NCI-H1930 (cell line): ENCODE measurements around the gene TMEM204.

Source experiments
- DNase-seq, 2 experiments: peaks; one replicate each; lab custom pipeline; 2025; lab: John Stamatoyannopoulos, UW

Gene TMEM204

DNA sequence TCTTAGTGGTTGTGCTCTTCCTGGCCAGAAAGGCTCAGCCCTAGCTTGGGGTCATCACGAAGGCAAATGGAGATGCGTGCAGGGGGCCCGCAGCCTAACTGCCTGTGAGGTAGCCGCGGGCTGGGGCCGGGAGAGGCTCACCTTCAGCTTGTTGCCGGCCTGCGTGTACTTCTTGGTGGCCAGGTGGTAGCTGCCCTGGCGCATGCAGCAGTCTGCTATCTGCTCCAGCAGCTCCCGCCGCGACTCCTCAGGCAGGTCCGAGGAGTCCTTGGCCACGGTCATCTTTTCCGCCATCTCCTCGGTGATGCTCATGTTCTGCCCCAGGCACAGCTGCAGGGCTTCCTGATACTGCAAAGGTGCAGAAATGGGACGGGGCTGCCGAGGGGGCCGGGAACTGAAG is 13.0 kb upstream of the TMEM204 start:
- no peak for DNase-seq

DNA sequence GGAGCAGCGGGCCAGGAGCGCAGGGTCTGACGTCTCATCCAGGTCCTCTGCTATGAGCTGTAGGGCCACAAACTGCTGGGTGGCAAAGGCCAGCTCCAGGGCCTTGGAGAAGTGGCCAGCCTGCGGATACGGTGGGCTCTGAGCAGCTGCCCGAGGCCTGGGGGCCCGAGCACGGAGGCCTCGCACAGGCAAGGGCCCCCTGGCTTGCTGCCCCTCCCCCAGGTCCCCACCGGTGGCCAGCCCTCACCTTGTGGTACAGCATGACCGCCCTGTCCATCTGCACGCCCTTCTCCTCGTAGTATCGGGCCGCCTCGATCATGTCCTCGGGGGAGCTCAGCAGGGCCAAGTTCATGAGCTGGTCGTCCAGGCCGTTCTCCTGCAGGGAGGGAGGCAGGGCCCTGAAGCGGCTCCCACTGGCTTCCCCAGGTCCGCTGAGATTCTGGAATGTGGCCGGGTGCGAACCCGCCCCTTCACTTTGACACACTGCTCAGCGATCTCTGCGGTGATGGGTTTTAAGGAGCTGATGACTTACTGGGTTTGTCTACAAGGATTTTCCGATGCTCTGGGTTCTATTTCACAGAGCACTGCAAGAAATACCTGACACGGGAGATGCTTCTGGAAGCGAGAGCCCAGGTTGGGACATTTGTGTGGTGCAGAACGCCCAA is 9.8 kb upstream of the TMEM204 start:
- DNase-seq = no peak

DNA sequence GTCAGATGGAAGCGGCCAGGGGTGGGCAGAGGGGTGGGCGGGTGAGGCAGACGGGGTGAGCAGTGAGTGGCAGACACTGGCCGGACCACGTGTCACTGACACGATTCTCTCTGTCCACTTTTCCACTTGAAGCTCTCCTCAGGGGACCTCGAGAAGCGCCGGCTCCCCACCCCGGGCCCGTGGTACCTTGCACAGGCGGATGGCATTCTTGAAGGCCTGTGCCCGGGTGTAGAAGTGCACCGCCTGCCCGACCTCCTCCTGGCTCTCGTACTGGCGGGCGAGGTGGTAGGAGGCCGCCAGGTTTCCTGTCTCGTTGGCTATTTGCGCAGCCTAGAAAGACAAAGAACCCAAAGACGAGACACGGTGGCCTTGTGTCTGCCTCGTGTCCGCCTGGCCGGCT is 9.1 kb upstream of the TMEM204 start:
- no peak for DNase-seq

DNA sequence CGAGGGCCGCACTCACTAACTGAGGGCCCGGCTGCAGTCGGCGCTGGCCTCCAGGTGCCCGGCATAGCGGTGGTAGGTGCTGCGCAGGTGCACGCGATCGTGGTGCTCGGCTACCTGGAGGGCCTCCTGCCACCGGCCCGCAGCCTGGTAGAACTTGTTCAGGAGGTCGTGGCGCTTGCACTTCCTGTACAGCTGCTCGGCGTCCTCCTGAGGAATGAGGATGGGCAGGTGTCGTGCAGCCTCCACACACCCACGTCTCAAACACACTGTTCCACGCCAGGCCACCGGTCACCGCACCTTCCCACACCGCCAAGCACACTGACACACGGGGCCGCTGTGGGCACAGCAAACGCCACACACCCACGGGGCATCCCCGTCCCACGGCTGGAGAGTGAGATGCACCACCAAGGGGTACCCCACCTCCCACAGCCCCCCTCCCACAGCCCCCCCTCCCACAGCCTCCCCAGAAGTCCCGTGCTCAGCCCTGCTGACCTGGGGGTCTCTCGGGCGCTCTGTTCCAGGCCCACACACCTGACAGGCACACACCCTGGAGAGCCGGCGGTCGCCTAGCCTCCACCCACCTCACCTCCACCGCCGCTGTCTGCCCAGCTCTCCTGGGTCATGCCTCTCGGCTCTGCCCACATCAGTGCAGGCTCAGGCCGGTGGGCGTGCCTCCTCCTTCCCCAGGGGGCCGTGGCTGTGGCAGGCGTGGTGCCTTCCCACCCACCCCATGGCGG is 7.4 kb upstream of the TMEM204 start:
- no peak for DNase-seq

DNA sequence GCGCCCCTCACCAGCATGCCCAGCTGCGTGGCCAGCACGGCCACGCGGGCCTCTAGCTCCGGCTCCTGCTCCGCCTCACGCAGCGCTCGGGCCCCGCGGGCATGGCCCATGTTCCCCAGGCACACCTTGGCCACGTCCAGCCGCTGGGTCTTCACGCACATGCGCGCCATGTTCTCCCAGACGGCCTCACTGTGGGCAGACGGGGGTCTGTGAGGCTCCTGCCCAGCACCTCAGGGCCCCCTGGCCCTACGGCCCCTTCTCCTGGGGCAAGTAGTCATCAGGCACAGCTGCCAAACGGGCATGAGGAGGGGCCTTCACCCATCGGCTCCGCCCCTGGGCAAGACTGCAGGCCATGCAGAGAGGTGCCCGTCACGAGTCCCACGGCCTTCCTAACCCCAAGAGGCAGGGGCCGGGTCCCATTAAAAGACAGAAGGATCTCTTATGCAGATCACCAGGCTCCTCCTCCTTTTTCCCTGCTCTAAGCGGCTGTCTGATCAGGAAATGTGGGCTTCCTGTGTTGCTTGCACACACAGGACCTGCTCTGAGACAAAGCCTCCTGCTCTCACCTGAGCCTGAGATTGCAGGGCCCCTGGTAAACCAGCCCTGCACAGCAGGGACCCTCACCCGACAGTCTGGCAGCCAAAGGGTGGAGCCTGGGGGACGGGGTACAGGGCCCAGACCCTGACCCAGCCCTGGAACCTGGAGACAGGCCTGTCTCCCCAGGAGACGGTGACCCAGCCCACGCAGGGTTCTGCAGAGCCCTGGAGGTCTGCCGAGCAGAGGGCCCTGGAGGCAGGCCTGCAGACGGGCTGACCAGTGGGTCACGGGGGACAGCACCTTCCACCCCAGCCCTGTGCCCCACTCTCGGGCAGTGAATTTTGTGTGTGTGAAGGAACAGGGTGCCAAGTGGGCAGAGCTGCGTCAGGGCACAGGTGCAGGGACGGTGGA is 6.6 kb upstream of the TMEM204 start:
- no peak for DNase-seq

DNA sequence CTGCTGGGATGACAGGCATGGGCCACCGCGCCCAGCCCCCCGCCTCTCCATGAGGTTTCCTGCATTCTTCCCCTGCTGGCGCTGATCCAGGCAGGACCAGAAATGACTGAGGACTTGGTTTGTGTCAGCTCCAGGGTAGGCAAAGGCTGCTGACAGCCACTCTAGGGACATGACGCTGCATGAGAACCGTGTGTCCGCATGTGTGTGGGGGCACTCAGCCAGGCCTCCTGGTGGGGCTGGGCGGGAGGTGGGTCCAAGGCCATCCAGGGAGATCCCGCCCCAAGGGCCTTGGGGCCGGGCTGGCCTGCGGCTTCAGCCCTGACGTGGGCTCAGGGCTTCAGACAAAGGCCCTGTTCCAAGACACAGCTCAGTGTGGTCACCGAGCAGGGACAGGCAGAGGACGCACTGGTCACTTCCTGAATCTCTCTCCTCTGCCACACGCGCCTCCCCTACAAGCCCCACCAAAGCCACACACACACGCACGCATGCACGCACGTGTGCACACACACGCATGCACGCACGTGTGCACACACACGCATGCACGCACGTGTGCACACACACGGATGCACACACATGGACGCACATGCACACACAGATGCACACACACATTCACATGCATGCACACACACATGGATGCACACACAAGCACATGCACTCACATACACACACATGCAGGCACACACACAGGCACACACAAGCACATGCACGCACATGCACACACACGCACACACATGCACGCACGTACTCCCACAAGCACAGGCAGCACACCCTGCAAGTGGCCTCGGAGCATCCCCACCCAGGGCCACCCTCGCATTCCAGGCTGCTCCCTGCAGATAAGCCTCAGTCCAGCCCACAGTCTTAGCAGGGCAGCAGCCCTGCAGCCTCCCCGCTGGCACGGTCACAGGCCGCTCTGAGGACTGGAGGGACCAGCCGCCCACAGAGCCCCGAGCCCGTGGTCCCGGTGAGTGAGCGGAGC is 5.3 kb upstream of the TMEM204 start:
- DNase-seq = no peak

DNA sequence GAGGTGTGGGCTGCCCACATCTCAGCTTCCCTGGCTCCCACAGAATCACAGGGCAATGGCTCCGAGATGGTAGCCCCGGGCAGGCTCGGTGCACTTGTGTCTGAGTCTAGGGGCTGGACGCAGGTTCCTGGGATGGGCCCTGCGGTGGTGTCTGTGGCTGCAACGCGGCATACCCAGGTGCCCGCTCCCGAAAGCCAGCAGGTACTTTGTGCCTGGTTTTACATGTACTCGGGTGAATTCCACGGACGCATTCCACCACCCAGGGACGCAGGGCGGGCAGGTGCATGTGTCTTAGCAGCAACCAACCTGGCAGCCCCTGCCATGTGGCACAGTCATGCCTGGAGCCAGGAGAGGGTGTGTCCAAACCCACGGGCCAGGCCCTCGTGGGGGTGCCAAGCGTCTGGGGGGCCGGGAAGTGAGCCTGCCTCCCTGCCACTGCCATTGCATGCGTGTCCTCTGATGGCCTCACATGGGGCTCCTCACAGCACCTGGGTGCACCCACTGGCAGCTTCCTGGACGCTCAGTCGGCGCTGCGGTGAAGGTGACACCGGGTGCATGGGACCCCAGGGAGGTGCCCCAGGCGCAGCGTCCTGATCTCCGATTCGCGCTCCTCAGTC is 4.4 kb upstream of the TMEM204 start:
- no peak for DNase-seq

DNA sequence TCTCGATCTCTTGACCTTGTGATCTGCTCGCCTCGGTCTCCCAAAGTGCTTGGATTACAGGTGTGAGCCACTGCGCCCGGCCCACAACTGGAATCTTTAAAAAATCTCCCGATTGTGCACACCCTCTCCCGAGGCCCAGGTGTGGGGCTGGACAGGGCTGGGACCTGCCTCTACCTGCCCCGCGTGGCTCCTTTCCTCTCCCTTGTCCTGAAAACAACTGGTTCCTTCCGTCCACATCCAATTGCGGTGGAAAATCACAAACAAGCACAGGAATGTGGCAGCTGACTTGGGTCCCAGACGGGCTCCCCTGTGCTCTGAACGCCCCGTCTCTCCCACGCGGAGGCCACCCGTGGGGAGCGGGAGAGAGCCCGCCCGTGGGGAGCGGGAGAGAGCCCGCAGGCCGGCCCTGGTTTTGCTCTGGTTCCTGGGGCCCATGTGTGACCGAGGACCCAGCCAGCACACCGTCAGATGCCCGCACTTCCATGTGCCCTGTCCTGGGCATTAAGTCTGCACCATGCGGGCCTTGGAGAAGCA is 3.0 kb upstream of the TMEM204 start:
- no peak for DNase-seq

DNA sequence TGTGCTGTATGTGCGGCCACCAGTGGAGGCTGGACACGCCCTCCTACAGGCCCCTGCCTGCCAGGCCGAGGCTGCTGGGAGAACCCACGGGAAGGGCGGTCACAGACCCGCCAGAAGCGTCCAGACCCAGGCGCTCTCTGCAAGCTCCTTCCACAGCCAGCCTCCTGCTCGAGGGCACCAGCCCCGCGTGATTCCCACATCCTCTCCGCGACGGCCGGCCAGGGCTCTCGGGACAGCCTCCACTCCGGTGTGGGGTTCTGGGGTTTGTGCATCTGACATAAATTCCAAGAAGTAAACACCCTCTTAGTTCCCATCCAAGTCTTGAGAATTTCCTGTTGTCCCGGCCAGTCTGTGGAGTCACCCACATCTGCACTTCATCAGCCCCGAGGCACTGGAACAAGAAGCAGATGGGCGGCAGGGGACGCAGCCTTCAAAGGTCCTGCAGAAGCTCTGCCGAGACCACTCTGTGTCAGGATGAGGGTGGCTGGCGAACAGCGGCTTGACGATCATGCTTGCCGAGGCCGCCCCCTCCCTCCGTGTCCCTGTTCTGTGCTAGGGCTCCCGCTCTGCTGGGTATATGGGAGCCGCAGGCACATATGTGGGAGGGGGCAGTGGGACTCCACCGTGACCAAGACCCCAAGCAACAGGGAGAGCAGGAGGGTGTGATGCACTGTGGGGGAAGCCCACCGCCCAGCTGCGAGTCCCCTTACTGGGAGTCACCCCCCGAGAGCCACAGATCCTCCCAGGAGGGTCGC is 2.4 kb upstream of the TMEM204 start:
- DNase-seq = no peak

DNA sequence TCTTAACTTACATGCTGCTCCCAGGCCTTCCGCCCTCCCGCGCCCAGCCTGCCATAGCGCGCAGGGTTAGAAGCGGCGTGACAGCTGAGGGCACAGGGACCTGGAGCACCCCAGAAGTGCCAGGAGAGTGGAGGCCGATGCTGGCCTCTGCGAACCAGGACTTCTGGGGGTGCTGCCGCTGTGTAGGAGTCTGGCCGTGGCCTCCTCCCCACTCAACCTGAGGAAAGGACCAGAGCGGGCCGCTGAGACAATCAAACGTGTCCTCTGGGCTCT is 1.9 kb upstream of the TMEM204 start:
- DNase-seq = no peak

DNA sequence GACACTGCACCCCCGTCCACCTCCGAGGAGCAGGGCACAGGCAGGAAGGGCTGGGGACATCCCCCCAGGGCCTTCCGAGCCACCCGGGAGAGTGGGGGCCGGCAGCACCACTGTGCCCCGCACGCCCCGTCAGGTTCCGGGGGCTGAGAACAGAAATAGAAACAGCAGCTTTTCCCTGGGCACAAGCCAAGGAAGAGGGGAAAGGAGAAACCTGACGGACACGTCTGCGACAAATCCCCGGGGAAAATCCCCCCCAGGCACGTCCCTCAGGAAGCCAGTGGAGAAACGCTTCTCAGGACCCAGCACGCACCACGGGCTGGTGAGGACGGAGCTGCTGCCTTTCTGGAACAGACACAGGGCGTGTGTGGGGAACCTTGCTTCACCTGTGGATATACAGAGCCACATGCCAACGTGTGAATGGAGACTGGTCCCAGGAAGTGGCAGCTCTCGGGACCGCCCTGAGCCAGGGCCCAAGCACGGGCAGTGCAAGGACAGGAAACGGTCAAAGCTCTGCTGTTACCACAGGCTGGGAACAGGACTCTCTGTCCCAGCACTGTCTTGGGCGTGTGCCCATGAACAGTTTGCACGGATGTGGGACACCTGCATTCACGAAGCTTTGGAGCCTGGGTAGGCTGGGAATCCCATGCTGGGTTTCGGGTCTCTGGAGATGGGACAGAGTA is 1.2 kb upstream of the TMEM204 start:
- DNase-seq = no peak

DNA sequence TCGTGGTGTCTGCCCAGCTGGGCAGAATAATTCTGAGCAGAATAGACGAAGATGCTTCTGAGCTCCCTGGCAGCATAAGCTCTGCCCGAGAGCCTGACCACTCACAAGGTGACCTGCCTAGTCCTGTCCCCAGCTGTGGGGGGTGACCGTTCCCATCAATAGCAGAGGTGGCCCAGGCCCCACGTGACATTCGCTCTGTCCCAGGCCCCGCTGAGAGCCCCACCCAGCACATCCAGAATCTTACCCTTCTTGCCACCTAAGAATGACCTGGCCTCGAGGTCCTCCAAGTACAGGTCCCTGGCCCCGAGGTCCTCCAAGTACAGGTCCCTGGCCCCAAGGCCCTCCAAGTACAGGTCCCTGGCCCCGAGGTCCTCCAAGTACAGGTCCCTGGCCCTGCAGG is 695 bp upstream of the TMEM204 start:
- DNase-seq = no peak

DNA sequence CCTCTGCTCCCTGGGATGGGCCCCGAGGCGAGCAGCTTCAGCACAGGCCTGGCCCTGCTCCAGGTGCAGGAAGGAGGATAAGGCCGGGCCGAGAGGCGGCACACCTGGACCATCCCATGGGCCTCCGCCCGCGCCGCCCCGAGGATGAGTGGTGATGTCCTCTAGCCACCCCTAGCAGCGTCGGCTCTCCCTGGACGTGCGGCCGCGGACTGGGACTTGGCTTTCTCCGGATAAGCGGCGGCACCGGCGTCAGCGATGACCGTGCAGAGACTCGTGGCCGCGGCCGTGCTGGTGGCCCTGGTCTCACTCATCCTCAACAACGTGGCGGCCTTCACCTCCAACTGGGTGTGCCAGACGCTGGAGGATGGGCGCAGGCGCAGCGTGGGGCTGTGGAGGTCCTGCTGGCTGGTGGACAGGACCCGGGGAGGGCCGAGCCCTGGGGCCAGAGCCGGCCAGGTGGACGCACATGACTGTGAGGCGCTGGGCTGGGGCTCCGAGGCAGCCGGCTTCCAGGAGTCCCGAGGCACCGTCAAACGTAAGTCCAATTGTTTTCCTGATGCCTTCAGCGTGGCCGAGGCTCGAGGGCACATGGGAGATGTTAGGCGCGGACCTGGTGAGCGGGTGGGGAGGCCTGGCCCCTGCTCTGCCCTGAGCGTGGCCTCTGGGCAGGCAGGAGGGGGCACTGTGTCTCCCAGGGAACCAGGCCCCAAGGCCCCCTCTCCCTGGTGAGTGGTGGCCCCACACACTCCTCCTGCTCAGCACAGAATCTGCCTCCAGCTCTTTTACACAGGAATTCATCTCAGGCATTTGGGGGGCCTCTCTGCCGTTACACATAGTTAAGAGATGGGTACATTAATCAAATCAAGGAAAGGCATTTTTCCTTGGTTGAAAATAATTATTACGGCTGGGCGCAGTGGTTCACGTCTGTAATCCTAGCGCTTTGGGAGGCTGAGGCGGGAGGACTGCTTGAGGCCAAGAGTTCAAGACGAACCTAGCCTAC is 855 bp downstream of the TMEM204 start:
- no peak for DNase-seq

DNA sequence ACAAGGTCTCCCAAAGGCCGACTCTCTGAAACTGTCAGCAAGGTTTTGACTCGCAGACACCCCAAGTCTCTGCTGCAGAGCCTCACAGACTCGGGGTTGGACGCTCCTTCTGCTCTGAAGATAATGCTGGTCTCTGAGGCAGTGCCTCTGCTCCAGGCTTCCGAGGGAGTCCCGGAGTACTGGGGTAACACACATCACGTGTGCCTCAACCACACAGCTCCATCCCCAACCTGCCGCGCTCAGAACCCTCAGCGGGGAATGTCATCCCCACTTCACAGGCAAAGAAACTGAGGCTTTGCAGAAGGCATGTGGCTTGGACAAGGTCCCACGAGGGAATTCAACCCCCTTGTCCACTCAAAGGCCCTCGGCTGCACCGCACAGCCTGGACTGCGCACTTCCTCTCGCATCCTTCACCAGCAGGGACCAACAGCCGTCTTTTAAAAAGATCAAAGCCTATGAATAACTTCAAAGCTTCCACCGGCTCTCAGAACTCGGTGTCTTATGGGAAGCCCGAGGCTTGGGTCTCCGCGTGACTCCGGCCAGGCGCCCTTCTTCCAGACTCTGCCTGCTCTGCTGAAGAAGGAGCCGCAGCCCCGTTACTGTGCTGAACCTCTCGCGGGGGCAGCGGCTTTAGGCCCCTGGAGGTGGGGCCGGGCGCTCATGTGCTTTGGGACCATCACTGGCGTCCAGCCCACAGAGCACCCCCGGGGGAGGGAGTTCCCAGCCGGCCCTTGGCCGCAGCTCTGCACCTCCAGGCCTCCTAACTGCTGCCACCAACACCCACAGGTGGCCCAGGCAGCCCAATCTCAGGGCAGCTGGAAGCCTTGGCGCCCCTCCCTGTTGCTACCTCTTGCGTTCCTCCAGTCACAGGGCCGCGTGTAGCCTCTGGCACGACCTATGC is 2.2 kb downstream of the TMEM204 start:
- no peak for DNase-seq

DNA sequence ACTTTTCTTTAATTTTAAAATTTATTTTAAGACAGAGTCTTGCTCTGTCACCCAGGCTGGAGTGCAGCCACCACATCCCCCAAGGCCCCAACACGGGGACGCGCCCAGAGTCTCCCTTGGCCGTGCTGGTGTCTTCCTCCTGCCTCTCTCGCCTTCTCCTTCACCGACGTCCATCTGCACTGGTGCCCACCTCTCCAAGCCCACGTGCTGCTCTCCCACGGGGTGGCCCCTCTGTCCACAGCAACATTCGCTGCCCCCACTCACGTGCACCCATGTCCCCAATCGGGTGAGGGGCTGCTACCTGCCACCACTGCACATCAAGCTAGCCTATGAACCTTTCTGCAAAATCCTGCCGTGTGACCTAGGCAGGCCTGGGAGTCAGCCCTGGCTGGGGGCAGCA is 3.1 kb downstream of the TMEM204 start:
- no peak for DNase-seq

DNA sequence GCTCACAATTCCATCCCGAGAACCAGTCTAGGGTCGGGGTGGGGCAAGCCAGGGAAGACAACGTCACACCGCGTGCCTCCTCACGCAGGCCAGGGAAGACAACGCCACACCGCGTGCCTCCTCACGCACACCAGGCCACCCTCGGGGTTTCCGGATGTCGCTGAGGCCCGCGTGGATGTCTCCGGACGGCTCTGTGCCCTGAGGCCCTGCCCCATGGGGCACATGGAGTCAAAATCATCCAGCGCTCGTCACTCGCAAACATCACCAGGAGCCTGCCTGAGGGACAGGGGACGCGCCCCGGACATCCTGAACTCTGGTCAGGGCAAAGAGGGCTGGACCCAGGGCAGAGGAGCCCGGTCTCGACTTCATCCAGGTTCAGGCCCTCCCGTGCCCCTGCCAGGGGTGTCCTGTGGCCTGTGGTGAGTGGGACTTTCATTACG is 3.7 kb downstream of the TMEM204 start:
- no peak for DNase-seq

DNA sequence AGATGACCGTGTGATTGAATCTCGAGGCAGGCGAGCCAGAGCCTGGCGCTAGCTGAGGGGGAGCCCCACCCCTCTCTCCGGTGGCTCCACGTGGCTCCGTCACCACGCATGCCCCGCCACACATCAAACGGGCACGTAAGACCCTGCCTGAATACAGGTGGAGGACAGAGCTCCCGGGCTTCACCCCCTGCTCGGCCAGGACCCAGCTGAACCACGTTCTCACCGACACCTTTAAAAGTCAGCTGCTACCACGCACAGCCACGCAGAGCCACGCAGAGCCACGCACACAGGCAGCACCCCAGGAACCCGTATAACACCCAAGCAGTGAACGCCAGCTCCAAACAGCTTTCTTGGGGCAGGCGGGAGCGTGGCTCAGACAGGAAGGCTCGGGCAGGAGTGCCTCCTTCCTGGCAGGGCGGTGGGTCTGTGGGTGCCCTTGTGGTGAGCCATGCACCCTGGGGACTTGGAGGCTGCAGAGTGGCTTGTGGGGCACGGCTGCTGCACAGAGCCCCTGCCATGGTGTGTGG is 4.4 kb downstream of the TMEM204 start:
- no peak for DNase-seq
